ENCODE data around the gene LRRFIP1.

DNA sequence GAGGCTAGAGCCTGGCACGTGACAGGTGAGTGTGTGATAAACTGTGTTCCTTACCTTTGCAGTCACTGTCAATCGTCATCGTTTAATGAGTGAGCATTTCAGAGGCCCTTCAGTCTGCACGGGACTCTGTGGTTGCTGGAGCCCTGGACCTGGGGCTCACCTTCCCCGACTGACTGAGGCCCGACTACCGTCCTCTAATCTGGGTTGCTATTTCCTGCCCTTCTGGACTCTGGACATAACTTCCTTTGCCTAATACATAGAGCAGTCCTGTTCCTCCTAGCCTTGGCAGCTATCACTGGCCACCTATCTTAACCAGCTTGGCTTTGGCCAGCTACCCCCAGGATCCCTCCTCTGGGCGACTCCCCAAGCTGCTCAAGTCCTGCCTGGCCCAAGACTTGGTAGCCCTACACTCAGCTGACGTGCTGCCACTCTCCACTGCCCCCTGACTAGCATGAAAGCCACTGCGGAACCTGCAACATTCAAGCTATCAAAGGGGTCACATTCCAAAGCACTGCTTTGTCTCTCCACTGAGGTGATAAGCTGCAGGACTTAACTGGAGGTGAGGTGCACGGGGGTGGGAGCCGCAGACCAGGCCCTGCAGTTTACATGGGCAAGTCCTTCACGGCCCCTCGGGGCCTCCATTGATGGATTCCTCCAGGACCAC, 25.8 kb upstream of the LRRFIP1 start:
- TF ChIP-seq, protein P1, sequence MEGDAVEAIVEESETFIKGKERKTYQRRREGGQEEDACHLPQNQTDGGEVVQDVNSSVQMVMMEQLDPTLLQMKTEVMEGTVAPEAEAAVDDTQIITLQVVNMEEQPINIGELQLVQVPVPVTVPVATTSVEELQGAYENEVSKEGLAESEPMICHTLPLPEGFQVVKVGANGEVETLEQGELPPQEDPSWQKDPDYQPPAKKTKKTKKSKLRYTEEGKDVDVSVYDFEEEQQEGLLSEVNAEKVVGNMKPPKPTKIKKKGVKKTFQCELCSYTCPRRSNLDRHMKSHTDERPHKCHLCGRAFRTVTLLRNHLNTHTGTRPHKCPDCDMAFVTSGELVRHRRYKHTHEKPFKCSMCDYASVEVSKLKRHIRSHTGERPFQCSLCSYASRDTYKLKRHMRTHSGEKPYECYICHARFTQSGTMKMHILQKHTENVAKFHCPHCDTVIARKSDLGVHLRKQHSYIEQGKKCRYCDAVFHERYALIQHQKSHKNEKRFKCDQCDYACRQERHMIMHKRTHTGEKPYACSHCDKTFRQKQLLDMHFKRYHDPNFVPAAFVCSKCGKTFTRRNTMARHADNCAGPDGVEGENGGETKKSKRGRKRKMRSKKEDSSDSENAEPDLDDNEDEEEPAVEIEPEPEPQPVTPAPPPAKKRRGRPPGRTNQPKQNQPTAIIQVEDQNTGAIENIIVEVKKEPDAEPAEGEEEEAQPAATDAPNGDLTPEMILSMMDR (optimal IDR thresholded peaks at IDR 0.05 in 1 of 3, IDR thresholded peaks at IDR 0.05 in 1 of 3, conservative IDR thresholded peaks at IDR 0.05 in 1 of 3; ENCODE audit: extremely low read depth in 1 of 3, insufficient read depth in 2 of 3, low read length in 3 of 3), result no peak
- TF ChIP-seq EZH2 (IDR thresholded peaks at IDR 0.05; ENCODE audit: low read length), result no peak
